ENCODE results near the gene FNDC11. TPM values are rescaled to one million over a fixed set of nuclear protein-coding genes. Genes with fewer than 3 reads are reported as not detected.
"Not testable (repeated sequence)": the region's sequence is repeated elsewhere in the genome, so short reads cannot be mapped to it uniquely, and the experiment has no call there.

FNDC11 gene
- total RNA-seq, 1 donor from 2014 or later, result 0.59 TPM

GRCh38 chr20:63554361-63555278 is 661 bp downstream of the FNDC11 start:
- DNase-seq, result no peak

- DNase-seq, result no peak
These were observed 1.9 kb downstream of the FNDC11 start for GRCh38 chr20:63555661-63556381.

- DNase-seq, result no peak
These were observed 3.0 kb downstream of the FNDC11 start for GRCh38 chr20:63556873-63557478.

- no peak for DNase-seq
These were observed 3.5 kb downstream of the FNDC11 start for GRCh38 chr20:63557481-63557891.

GRCh38 chr20:63558804-63559484 is 5.0 kb downstream of the FNDC11 start:
- no peak for DNase-seq

- not testable (repeated sequence) for DNase-seq
These were observed 5.8 kb downstream of the FNDC11 start for GRCh38 chr20:63559485-63560332.

GRCh38 chr20:63560333-63560805 is 6.4 kb downstream of the FNDC11 start:
- no peak for DNase-seq

- DNase-seq, result no peak
These were observed 7.1 kb downstream of the FNDC11 start for GRCh38 chr20:63560856-63561609.

- no peak for DNase-seq
These were observed 7.9 kb downstream of the FNDC11 start for GRCh38 chr20:63561624-63562396.

- DNase-seq, result no peak
These were observed 8.7 kb downstream of the FNDC11 start for GRCh38 chr20:63562461-63563224.

- no peak for DNase-seq
These were observed 9.4 kb downstream of the FNDC11 start for GRCh38 chr20:63563225-63563935.

- no peak for DNase-seq
These were observed 10.3 kb downstream of the FNDC11 start for GRCh38 chr20:63564036-63564810.

GRCh38 chr20:63565021-63565698 is 11.2 kb downstream of the FNDC11 start:
- no peak for DNase-seq

GRCh38 chr20:63565699-63566335 is 11.9 kb downstream of the FNDC11 start:
- DNase-seq, result no peak

GRCh38 chr20:63566395-63567135 is 12.6 kb downstream of the FNDC11 start:
- DNase-seq, result no peak

- no peak for DNase-seq
These were observed 13.1 kb downstream of the FNDC11 start for GRCh38 chr20:63567136-63567385.
